ENCODE measurements around the gene GNRHR.

DNA sequence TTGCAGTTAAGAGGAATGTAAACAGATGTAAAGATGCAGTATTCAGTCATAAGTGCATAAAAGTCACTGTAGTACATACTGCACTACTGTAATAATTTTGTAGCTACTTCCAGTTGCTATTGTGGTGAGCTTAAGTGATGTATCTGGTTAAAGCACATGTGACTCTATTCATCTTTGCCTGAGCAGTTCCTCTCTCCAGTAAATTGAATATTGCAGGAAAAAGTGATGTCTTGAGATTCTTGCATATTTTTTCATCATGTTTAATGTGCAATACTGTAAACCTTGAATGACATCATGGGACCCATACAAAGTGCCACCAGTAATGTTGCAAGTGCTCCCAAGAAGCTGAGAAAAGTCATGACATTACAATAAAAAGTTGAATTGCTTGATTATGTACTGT lies 62.9 kb downstream of the GNRHR start:
- TF ChIP-seq, protein P1, sequence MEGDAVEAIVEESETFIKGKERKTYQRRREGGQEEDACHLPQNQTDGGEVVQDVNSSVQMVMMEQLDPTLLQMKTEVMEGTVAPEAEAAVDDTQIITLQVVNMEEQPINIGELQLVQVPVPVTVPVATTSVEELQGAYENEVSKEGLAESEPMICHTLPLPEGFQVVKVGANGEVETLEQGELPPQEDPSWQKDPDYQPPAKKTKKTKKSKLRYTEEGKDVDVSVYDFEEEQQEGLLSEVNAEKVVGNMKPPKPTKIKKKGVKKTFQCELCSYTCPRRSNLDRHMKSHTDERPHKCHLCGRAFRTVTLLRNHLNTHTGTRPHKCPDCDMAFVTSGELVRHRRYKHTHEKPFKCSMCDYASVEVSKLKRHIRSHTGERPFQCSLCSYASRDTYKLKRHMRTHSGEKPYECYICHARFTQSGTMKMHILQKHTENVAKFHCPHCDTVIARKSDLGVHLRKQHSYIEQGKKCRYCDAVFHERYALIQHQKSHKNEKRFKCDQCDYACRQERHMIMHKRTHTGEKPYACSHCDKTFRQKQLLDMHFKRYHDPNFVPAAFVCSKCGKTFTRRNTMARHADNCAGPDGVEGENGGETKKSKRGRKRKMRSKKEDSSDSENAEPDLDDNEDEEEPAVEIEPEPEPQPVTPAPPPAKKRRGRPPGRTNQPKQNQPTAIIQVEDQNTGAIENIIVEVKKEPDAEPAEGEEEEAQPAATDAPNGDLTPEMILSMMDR (IDR thresholded peaks at IDR 0.05 in 8 of 11, conservative IDR thresholded peaks at IDR 0.05 in 3 of 11) = no peak
- no peak for TF ChIP-seq POLR2A (IDR thresholded peaks at IDR 0.05)

Data from spleen (tissue), 7 donors.